NCI-H1436 treated with DMSO at 0.1 percent for 48 hours (cell line): Measurements from ENCODE around the gene CCDC183.
"Not testable (repeated sequence)": the region's sequence is repeated elsewhere in the genome, so short reads cannot be mapped to it uniquely, and the experiment has no call there.

Source experiments
- DNase-seq: peaks from one replicate; lab custom pipeline; 2025; lab: John Stamatoyannopoulos, UW

CCDC183 gene

GRCh38 chr9:136825295-136826187 is 29.4 kb downstream of the CCDC183 start:
- no peak for DNase-seq

GRCh38 chr9:136826188-136826541 is 30.0 kb downstream of the CCDC183 start:
- DNase-seq = no peak

- no peak for DNase-seq
Measured at GRCh38 chr9:136826703-136827582, 30.8 kb downstream of the CCDC183 start.

GRCh38 chr9:136827794-136828473 is 31.8 kb downstream of the CCDC183 start:
- DNase-seq = no peak

GRCh38 chr9:136828474-136829140 is 32.5 kb downstream of the CCDC183 start:
- DNase-seq = no peak

- no peak for DNase-seq
Measured at GRCh38 chr9:136829412-136829811, 33.3 kb downstream of the CCDC183 start.

- DNase-seq = no peak
Measured at GRCh38 chr9:136829981-136830885, 34.1 kb downstream of the CCDC183 start.

- DNase-seq = no peak
Measured at GRCh38 chr9:136831002-136831719, 35.0 kb downstream of the CCDC183 start.

- DNase-seq = no peak
Measured at GRCh38 chr9:136831720-136832104, 35.6 kb downstream of the CCDC183 start.

GRCh38 chr9:136832581-136832980 is 36.4 kb downstream of the CCDC183 start:
- DNase-seq = no peak

GRCh38 chr9:136833381-136834048 is 37.4 kb downstream of the CCDC183 start:
- DNase-seq = not testable (repeated sequence)

GRCh38 chr9:136835162-136835931 is 39.2 kb downstream of the CCDC183 start:
- no peak for DNase-seq

- DNase-seq = no peak
Measured at GRCh38 chr9:136835932-136836904, 40.1 kb downstream of the CCDC183 start.

GRCh38 chr9:136837146-136837855 is 41.2 kb downstream of the CCDC183 start:
- DNase-seq = no peak

- not testable (repeated sequence) for DNase-seq
Measured at GRCh38 chr9:136837856-136838277, 41.7 kb downstream of the CCDC183 start.

- DNase-seq = no peak
Measured at GRCh38 chr9:136838314-136839228, 42.4 kb downstream of the CCDC183 start.
